HG03196 (cell line): ENCODE results near the gene IFITM5.
"Not testable (repeated sequence)": the region's sequence is repeated elsewhere in the genome, so short reads cannot be mapped to it uniquely, and the experiment has no call there.

Experiments used
- ATAC-seq: cut with Tn5 transposase; IDR thresholded peaks from one replicate; pipeline ENCODE4 v1.9.1; 2021; ENCODE audit not compliant: unreplicated experiment

IFITM5 gene

GRCh38 chr11:296171-297050 is 2.9 kb downstream of the IFITM5 start:
- no peak for ATAC-seq

GRCh38 chr11:295351-296170 is 3.8 kb downstream of the IFITM5 start:
- ATAC-seq: no peak

GRCh38 chr11:294780-295179 is 4.5 kb downstream of the IFITM5 start:
- no peak for ATAC-seq

GRCh38 chr11:293852-294661 is 5.3 kb downstream of the IFITM5 start:
- ATAC-seq: no peak

- no peak for ATAC-seq
Measured at GRCh38 chr11:293271-293851, 6.0 kb downstream of the IFITM5 start.

- no peak for ATAC-seq
Measured at GRCh38 chr11:292211-293121, 6.9 kb downstream of the IFITM5 start.

GRCh38 chr11:291281-292210 is 7.8 kb downstream of the IFITM5 start:
- ATAC-seq: no peak

GRCh38 chr11:290621-291231 is 8.6 kb downstream of the IFITM5 start:
- no peak for ATAC-seq

GRCh38 chr11:289712-290620 is 9.4 kb downstream of the IFITM5 start:
- ATAC-seq: no peak

- no peak for ATAC-seq
Measured at GRCh38 chr11:289398-289711, 10.0 kb downstream of the IFITM5 start.

GRCh38 chr11:288478-289397 is 10.6 kb downstream of the IFITM5 start, which contains the start of gene PGGHG:
PGGHG (plus strand) TSS chr11:289126; CDS start chr11:289817, 691 bp downstream.
- peak; percentile 58 for ATAC-seq

GRCh38 chr11:287821-288477 is 11.4 kb downstream of the IFITM5 start:
- ATAC-seq: no peak

GRCh38 chr11:286977-287820 is 12.1 kb downstream of the IFITM5 start:
- not testable (repeated sequence) for ATAC-seq

- ATAC-seq: no peak
Measured at GRCh38 chr11:285894-286220, 13.5 kb downstream of the IFITM5 start.
